ENCODE data around the gene TIMM17A.
A peak's percentile ranks its signal among the peaks of the same experiment; 100 is the strongest.

Gene TIMM17A

DNA sequence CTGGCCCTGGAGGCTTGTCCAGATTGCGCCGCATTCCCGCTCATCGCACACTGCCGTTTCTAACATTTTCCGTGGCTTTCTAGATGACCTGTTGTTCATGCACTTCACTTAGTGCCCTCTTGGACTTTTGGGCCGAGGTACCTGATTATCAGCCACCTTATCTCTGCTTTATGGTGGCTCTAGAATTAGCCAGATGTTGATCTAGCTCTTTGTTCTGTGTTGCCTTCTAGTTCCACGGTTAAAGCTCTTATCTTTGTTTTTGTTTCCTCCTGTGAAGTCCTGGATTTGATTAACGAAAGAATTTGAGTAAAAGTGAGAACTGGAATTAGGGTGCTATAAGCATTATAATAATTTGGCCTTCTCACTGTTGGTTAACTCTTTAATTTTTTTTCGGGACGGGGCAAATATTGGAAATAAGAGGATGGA lies 28.1 kb downstream of the TIMM17A start:
- no peak for DNase-seq (ENCODE audit: low read depth, low spot score)

DNA sequence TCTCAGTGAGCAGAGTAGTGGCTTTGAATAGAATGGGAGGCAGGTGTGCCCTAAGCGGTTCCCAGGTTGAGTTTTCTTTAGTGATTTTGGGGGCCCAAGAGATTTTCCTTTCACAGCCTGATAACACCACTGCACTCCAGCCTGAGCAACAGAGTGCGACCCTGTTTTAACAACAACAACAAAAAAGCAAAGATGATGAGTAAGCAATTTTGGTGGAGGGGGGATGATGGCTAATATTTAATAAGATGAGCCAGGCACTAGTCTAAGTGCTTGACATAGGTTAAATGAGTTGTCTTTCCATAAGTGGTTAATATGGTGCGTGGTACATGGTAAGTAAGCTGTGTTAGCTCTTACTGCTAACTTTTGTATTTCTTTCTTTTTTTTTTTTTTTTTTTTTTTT lies 29.1 kb downstream of the TIMM17A start:
- no peak for DNase-seq (ENCODE audit: low read depth, low spot score)

DNA sequence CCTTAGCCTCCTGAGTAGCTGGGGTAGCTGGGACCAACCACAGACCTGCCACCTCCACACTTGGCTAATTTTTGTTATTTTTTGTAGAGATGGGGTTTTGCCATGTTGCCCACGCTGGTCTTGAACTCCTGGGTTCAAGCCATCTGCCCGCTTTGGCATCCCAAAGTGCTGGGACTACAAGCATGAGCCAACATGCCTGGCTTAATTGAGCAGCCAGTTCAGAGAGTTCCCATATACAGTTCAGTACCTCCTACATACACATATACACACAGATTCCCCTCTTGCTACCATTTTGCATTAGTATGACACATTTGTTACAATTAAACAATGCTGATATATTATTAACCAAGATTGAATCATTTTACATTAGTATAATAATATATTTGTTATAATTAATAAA lies 30.1 kb downstream of the TIMM17A start:
- no peak for DNase-seq (ENCODE audit: low read depth, low spot score)

- DNase-seq (ENCODE audit: low read depth, low spot score): no peak
Observed at GRCh38 chr1:201988601-201989000, 33.3 kb downstream of the TIMM17A start.

DNA sequence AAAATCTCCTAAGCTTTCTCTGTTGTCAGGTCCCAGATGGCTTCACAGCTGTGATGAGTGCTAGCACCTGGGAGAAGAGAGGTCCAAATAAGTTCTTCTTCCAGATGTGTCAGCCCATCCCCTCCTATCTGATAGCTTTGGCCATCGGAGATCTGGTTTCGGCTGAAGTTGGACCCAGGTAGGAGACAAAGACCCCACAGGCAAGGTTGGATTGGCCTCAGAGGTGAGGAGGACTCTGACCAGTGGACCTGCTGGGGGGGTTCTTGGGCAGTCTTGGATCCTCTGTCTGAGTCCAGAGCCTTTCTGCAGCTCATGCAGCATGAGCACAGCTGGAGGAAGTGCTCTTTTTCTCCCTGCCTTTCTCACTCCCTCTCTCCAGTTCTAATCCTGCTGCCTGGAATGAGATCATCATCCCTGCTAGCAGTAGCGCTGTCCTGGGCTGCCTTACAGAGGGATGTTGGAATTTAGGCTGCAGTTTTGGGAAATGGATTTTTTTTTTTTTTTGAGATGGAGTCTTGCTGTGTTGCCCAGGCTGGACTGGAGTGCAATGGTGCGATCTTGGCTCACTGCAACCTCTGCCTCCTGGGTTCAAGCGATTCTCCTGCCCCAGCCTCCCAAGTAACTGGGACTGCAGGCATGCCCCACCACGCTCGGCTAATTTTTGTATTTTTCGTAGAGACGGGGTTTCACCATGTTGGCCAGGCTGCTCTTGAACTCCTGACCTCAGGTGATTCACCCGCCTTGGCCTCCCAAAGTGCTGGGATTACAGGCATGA lies 34.2 kb downstream of the TIMM17A start:
- DNase-seq (ENCODE audit: low read depth, low spot score): no peak

DNA sequence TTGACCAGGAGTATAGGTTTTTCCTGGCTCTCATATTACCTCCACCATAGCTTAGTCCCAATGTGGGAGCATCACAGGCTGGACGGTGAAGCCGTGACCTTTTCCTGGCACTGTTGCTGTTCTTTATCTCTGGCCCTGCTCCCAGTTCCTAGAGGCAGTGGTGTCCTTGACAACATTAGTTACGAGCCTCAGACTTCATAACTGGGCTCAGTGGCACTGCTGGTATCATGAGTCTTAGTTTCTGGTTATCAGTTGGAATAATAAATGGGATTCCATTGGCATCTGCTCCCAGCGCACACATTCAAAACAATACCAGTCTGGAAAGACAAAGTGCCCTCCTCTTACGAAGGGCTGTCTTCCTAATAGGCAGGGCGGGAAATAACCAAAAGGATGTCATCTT lies 35.1 kb downstream of the TIMM17A start:
- DNase-seq (ENCODE audit: low read depth, low spot score): no peak

DNA sequence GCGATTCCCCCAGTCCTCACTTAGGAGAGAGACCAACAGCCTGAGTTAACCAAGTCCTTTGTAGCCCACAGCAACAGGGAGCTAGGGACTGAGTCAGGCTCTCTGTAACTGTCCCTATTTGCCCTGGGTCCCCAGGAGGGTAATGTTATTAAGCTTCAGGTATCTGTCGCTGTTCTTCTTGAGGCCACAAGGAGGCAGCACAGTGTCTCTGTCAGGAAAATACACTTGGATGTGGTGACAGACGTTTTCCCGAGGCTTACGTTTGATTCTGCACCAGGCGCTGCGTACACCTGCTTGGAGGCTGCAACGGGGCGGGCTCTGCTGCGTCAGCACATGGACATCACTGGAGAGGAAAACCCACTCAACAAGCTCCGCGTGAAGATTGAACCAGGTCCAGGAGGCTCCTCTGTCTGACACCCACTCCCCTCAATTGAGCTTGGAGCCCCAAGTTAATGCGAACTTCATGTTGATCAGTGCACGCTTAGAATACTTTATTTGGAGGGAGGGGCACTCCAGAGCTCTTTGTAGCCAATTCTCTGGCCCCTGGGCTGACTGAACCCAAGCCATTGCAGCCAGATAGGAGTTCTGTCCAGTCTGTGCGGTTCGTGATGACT lies 44.4 kb downstream of the TIMM17A start:
- no peak for DNase-seq (ENCODE audit: low read depth, low spot score)

GRCh38 chr1:202002507-202002906 lies 47.2 kb downstream of the TIMM17A start:
- DNase-seq (ENCODE audit: low read depth, low spot score): no peak

- DNase-seq (ENCODE audit: low read depth, low spot score): no peak
Observed at GRCh38 chr1:202004711-202005110, 49.4 kb downstream of the TIMM17A start.

GRCh38 chr1:202005958-202006357 lies 50.7 kb downstream of the TIMM17A start:
- DNase-seq (ENCODE audit: low read depth, low spot score): no peak

- DNase-seq (ENCODE audit: low read depth, low spot score): no peak
Observed at GRCh38 chr1:202007304-202007703, 52.0 kb downstream of the TIMM17A start.

- no peak for DNase-seq (ENCODE audit: low read depth, low spot score)
Observed at GRCh38 chr1:202007805-202008489, 52.6 kb downstream of the TIMM17A start.

DNA sequence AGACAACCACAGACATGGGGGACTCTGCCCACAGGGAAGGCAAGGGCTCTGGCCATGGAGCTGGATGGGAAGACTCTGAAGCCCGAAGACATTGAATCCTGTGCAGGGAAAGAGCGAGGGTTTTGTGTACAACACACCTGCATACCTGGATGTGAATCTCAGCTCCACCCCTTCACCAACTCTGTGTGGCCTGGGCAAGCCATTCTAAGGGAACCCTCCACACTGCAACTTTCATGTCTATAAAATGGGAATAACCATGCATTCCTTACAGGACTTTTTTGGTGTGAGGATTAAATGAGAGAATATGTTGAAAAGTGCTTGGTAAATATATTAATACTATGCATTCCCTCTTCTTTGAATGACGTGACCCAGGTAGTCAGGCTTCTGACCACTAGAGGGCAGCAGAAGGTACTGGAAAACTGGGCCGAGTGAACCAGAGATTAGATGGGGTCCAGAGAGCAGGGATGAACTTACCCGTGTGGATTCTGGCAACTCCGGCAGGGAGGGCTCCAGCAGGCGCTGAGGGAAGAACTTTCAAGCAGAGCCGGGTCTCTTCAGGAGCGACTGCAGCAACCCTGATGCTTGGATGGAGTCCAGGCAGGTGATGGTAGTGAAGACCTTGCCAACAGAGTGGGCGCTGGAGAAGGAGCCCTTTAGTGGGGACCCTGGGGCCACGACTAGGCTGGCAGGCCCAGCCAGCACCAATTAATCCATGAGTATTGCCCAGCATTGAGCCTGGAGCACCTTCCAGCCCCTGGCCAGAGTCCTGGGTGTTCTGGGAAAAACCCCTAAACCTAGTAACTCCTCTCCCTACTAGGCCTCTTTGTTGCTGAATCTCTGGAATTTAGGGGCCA lies 54.2 kb downstream of the TIMM17A start:
- DNase-seq (ENCODE audit: low read depth, low spot score): peak; percentile 30

GRCh38 chr1:202010180-202011015 lies 55.1 kb downstream of the TIMM17A start, which contains the start of gene ELF3:
TSS of gene ELF3 (plus strand) at chr1:202010587. CDS start at chr1:202011137, 550 bp downstream.
- no peak for DNase-seq (ENCODE audit: low read depth, low spot score)

DNA sequence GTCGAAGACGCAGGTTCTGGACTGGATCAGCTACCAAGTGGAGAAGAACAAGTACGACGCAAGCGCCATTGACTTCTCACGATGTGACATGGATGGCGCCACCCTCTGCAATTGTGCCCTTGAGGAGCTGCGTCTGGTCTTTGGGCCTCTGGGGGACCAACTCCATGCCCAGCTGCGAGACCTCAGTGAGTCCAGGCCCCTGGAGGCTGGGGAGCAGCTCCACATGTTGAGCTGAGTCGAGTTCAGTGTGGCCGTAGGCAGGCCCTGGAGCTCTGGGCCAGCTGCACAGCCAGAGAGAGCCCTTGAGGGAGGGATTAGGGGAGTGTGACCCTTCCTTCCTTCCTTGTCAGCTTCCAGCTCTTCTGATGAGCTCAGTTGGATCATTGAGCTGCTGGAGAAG lies 56.7 kb downstream of the TIMM17A start:
- no peak for DNase-seq (ENCODE audit: low read depth, low spot score)

DNA sequence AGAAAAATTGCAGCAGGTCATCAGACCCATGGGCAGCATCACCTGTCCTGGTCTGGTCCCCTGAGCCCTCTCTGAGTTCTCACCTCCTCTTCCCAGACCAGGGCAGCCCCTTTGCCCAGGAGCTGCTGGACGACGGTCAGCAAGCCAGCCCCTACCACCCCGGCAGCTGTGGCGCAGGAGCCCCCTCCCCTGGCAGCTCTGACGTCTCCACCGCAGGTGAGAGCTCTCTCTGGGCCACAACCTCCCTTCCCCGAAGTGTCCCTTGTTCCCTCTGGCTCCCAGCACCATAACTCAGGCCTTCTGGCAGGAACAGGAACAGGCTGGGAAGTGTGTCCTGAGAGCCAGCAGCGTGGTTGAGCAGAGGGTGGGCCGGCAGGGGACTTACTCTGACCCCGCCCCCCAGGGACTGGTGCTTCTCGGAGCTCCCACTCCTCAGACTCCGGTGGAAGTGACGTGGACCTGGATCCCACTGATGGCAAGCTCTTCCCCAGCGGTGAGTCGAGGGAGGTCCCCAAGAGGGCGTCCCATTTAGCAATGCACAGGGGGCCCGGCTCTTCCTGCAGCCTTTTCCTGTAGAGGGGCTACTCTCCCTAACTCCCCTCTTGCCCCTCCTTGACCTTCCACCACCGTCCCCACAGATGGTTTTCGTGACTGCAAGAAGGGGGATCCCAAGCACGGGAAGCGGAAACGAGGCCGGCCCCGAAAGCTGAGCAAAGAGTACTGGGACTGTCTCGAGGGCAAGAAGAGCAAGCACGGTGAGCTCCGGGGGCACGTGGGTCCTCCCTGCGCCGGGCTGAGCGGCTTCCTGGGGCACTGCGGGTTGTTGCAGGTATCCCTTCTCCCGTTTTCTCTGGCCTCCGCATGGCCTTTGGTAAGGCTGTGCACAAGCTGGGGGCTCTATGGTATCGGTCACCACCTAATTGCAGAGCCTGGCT lies 57.5 kb downstream of the TIMM17A start:
- no peak for DNase-seq (ENCODE audit: low read depth, low spot score)

DNA sequence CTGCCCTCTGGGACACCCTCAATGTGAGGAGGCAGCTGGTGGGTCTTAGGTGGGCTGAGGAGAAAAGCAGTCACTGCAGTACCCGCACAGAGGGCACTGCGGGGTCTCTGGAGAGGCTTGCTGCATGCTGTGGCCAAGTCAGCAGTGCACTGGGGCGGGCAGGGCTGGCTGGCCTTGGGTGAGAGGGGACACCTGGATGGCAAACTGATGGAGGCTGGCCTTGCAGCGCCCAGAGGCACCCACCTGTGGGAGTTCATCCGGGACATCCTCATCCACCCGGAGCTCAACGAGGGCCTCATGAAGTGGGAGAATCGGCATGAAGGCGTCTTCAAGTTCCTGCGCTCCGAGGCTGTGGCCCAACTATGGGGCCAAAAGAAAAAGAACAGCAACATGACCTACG lies 58.3 kb downstream of the TIMM17A start:
- DNase-seq (ENCODE audit: low read depth, low spot score): no peak

- no peak for DNase-seq (ENCODE audit: low read depth, low spot score)
Observed at GRCh38 chr1:202014060-202014459, 58.8 kb downstream of the TIMM17A start.

- DNase-seq (ENCODE audit: low read depth, low spot score): no peak
Observed at GRCh38 chr1:202014915-202015661, 59.8 kb downstream of the TIMM17A start.

All from brain pericyte (primary cell).